ENCODE measurements around the gene POPDC3. TPM values are rescaled to one million over a fixed set of nuclear protein-coding genes. Genes with fewer than 3 reads are reported as not detected.

Gene POPDC3
- total RNA-seq, 1 experiment from 2014 or later, result 45.1 TPM

DNA sequence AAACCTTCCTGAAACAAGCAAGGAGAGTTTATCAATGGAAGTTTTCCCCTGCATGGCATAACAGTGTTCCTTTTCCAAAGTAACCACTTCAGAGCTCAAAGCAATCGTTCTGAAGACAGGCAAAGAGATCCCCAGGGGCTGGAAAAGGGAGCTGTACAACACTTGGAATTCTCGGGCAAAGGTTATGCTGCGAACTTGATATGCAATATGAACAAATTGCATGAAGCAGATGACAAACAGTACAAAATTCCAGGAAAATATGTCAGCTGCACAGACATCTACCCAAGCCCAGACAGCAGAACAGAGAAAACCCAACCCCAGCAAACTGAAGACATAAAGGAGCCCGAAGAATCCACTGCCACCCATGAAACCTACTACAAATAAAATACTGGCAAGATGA, 18.4 kb downstream of the POPDC3 start:
- no peak for DNase-seq (ENCODE audit: extremely low read depth, low read depth)

DNA sequence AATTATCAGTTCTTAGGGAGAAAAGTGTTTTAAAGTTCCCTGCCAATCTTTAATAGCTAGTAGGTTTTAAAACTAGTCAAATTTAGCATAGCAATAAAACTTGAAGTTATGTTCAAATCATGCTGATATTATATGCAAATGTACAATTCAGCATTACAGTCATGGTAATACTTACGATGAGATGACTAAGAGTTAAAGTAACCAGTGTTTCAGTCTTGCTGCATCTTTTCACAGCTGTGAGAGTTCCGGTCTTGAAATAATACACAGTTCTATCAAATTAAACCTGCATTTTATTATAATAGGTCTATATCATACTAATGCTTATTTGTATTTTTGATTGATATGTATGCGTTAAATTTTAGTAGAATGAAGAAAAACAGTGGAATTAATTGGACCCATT, 26.1 kb downstream of the POPDC3 start:
- no peak for DNase-seq (ENCODE audit: extremely low read depth, low read depth)

DNA sequence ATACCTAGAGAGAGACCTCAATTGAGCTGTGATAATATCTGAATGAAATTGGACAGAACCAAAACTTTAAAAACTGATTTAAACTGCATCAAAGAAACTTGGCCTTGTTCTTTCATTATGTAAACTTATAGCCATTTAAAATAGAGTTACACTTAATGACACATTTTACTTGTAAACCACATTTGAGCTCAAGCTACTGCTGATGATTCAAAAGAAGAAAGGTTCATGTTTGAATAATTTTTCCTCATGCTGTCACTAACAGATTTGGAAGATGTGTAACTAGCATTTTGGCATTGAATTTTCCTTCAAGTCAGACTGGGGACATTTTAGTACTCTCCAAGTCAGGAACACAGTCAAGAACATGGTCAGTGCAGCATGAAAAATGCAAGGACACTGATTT, 26.9 kb downstream of the POPDC3 start:
- no peak for DNase-seq (ENCODE audit: extremely low read depth, low read depth)

DNA sequence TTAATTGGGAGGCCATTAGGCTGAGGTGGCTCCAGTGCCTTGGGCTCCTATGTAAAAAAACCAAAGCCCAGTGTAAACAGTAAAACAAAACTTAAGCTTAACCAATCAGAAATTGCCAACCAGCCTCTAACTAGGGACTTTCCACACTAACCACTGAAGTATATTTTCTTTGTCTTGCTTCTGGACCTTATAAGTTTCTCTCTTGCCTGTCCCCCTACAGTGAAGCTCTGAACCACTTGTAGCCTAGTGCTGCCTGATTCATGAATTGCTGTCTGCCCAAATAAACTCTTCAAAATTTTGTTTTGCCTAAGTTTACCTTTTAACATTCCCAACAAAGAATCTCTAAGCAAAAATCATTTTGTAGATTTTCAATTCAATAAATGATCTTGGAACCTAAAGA, 28.2 kb downstream of the POPDC3 start:
- no peak for DNase-seq (ENCODE audit: extremely low read depth, low read depth)

DNA sequence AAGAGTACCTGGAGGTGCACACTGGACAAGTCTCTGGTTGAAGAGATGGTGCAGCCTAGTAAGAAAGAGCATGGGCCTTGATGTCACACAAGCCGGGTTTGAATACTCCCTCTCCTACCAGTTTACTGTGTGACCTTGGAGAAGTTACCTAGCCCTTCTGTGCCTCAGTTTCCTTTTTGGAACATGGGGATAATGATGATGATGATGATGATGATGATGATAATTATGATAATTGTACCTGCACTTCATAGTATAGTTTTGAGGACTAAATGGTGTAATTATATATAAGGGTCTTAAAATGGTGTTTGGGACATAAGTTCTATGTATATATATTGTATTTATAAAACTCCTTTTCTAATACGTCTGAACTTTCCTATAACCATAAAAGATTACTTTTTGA, 41.7 kb downstream of the POPDC3 start:
- DNase-seq (ENCODE audit: extremely low read depth, low read depth), result no peak

DNA sequence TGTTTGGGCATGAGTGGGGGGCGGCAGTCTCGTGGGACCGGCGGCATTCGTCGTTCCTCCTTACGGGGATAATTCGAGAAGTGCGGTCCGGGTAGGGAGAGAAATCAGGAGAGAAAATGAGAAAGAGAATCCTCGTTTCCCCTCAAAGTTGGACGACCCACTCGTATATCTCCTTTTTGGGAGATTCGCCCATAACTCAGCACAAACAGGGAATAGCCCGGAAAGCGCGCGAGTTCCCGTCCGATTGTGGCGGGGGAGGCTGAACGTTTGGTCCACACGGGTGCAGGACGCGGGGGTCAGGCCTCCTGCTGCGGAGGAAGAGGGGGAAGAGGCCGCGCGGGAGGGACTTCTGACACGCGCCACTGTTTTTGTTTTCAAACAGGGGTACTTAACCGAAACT, 42.4 kb downstream of the POPDC3 start:
- no peak for DNase-seq (ENCODE audit: extremely low read depth, low read depth)

DNA sequence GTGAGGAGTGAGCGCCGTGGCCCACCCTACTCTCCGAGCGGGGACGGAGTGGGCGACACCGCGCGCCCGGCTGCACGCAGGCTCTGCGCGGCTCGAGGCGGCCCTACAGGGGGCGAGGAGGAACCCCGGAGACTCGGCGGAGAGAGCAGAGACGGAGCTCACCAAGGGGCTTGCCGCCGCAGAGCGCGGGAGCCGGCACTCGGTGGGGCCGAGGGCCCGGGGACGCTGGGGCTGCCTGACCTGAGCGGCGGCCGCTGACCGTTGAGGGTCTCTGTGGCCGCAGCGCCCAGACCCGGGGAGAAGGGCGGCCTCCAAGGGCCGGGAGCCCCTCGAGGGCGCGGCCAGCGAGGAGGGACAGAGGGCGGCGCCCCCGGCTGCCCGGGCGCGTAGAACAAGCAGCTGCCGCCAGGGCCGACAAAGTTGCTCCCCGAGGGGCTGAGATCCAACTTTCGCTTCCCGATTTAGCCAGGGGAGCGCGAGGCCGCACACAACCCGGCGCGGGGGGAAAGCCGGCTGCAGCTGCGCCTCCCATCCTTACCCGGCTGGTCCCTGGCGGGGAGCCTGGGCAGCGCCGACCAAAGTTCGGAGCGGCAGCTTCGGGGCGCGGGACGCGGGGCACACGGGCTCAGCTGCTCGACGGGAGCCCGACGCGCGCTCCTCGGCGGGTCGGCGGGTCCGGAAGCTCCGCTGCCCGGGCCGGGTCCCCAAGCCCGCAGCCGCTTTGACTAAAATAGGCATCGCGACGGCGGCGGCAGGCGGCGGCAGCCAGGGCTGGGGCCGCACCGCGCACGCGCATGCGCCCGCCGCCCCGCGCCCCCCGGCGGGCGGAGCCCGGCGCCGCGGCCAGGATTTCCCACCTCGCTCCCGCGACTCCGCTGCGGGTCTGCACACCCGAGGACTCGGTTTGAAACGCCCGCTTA, 43.1 kb downstream of the POPDC3 start:
- DNase-seq (ENCODE audit: extremely low read depth, low read depth), result no peak

DNA sequence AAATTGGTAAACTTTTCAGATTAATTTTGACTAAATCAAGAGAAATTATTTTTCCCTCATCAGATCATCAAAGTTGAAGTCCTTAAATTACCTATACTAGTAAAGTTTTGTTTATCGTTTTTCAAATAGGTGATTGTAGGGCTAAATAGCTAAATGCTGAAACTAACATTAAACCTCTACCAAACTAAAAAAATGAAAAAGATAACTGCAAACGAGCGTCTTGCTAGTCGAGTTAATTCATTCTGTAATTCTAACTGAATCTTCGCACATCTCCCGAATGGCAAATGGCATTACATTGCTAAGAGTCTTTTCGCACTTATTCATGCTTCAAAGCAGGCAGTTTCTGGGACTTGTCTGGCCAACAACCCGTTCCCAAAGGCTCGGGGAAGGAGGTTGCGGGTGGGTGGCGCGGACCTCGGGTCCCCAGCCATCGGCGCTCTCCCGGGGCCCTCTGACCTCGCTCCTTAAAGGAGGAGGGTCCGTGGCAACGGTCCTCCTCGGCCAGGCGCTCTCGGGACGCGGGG, 43.8 kb downstream of the POPDC3 start:
- no peak for DNase-seq (ENCODE audit: extremely low read depth, low read depth)

DNA sequence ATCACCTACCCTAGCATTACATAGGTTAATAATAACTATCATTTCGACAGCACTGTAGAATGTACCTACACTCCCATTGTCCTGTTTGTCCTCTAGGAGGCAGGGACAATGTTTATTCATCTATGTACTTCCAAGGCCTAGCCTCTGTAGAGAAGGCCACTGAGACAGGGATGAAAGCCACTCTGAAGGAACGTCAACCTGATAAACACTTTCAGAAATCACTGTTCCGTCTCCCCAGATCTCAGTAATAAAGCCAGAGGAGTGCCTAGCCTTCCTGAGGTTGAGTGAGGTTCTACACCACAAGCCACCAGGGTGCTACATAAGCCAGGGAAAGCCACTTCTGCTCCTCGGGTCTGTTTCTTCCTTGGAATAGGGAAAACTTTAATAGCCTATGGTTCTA, 44.8 kb downstream of the POPDC3 start:
- DNase-seq (ENCODE audit: extremely low read depth, low read depth), result no peak

DNA sequence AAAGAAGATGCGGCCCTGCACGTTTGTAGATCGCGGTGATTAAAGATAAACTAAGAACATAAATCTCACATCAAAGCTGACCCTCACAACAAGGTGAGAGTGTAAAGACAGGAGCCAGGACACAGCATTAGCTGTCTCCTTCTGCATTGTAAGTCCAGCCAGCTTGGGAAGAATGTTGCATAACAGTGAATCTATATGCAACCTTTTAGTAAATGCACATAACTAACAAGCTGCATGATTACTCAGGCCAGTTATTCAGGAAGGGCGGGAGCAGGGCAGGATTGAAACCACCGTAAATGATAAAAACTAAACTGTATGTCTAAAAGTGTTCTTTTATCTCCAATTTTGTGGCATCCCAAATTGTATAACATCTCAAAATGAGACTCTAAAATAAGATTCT, 57.1 kb downstream of the POPDC3 start:
- DNase-seq (ENCODE audit: extremely low read depth, low read depth), result no peak

DNA sequence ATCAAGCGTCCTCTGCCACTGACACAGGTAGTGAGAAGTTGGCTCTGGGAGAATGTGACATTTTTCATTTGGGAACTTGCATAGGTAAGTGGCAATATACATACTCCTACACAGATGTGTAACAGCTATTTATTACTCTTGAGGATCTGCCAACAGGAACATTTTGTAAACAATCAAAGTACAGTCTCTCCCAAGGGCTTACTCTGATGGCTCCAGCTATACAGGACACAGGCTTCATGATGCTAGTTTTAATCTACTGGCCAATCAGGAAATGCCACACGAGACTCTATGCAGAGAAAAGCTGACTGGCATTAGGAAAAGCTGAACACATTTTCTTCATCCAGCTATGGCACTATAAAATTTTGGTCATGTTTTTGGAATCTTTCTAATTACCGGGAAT, 57.8 kb downstream of the POPDC3 start:
- DNase-seq (ENCODE audit: extremely low read depth, low read depth), result no peak

DNA sequence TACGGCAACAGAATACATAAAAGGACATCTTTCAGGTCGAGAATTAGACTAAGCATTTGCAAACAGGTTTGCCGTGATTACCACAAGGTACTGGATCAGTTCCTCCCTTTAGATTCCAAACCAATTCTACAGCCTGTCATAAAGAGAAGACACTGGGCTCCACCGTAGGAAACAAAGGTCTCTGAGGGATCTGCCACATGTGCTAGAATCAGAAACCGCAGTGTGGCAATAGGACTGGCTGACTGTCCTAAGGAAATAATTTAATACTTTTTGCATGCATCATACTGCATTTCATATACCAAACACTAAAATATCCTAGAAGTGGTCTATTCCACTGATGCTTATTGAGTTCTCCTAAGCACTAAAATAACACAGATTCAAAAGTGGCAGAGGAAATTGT, 59.2 kb downstream of the POPDC3 start:
- DNase-seq (ENCODE audit: extremely low read depth, low read depth), result no peak

DNA sequence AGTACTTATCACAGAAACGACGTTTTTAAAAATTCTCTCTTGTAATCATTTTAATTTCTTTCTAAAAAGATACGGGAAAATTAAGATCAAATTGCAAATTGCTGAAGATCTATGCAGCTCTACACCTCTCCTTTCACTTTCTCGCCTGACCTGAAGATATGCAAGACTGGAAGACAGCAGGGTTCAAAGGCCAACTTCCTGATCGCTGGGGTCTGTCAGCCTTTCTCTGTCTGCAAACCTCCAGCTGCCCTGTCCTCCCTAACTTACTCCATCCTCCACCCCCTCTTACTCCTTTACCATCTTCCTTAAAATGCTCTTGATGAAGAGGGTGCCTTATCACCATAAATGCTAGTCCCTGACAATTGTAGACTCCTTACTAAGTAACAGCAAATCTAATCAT, 63.7 kb downstream of the POPDC3 start:
- no peak for DNase-seq (ENCODE audit: extremely low read depth, low read depth)

DNA sequence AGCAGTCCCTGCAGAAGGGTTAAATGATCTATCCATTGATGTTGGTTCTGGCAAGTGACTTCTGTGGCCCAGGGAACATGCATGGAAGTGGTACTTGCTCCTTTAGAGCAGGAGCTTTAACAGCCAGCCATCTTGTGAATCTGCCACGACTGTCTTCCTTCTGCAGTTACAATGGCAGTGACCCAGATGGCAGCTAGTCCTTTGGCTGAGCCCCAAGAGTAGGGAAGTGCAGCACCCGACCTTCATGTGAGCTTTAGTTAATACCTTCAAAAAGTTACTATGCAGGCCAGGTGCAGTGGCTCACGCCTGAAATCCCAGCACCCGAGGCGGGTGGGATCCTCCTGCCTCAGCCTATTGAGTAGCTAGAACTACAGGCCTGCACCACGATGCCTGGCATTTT, 66.4 kb downstream of the POPDC3 start:
- DNase-seq (ENCODE audit: extremely low read depth, low read depth), result no peak

DNA sequence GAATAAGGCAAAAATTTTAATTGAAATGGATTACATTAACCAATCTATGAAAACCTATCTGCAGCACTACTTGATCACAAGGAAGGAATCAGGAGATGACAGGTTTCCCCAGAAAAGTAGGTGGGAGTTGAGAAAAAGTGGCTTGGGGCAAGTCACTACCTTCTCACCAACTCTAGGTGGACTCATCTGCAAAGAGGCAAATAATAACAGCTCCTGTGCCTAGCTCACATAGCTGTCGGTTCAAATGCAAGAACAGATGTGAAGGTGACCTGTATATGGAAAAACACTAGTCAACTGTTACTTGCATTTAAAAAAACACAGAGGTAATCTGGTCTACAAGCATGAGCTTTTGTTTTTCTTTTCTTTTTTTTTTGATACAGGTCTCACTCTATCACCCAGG, 67.2 kb downstream of the POPDC3 start:
- DNase-seq (ENCODE audit: extremely low read depth, low read depth), result no peak

DNA sequence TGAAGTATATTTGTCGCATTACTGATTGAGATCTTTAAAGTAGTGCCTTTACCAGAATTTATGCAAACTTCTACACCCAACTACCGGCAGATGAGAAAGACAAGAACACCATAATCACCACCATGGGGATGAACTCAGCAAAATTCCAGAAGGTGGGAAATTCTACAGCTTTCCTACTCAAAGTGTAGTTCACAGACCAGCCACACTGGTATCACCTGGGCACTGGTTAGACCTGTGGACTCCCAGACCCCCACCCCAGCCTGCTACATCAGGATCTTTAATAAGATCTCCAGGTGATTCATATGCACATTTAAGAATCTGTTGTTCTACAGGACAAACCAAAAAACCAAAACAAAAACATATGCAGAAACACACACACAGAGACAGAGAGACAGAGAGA, 67.9 kb downstream of the POPDC3 start:
- DNase-seq (ENCODE audit: extremely low read depth, low read depth), result no peak

DNA sequence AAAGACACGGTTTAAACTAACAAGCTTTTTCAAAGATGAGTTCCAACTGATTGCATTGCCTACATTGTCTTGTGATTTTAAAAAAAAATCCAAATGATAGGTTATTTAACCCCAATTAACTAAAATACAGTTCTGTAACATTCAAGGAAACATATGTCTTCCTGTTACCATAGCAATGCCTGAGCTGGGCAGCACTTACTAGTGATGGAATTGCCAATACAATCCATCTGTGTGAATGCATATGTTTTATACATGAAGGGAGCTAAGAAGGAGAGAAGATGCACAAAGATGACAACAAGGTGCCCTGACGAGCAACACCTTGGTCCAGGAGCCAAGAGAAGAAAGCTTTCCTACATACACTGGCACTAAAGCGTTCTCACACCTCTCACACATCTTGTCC, 68.7 kb downstream of the POPDC3 start:
- no peak for DNase-seq (ENCODE audit: extremely low read depth, low read depth)

DNA sequence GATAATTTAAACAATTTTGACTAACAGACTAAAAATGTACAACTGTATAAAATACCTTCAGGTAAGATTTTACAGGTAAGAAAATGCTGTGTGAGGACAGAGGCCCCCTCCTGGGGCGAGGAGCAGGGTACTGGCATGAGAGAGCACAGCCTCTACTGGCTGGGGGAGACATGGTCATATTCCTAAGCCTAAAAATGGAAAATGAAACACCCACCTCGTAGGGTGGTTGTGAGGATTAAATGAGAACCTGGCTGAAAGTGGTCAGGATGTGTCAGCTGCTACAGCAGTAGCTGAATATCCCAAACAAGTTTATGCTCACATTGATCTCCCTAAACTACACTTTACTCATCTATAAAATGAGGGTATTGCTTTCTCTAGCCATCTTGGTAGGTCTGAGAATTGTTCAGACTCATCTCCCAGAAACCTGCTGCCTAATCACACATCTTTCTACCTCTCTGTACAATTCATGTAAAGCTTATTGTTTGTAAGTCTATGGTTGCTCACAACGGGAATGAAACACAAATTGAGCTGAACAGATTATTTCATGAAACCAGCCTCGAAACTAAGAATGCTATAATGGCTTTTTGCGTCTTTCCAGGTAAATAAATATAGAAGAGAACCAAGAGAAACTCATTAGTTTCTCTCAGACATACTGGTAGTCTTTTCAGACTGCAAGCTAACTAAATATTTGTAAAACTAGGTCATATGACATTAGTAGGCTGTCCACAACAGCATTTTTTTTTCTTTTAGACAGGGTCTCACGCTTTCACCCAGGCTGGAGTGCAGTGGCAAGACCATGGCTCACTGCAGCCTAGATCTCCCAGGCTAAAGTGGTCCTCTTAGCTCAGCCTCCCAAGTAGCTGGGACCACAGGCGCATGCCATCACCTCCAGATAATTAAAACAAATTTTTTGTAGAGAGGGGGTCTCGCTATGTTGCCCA, 69.6 kb downstream of the POPDC3 start:
- DNase-seq (ENCODE audit: extremely low read depth, low read depth), result no peak

DNA sequence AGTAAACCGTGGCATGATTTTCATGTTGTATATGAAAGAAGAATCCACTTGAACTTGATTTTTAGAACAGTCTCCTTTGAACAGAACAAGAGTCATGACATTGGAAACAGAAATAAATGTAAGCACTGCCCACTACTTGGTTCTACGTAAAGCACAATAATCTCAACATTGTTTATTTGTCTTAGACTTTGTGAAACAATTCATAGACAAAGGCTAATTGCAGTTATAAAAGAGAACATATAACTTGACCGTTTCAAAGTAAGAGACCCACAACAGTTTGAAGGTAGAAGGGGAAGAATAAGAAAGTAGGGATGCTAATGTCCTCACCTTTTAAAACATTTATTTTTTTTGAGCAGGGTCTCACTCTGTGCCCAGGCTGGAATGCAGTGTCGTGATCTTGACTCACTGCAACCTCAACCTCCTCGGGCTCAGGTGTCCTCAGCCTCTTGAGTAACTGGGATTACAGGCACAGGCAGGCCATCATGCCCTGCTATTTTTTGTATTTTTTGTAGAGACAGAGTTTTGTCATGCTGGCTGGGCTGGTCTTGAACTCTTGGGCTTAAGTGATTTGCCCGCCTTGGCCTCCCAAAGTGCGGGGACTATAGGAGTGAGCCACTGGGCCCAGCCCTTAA, 71.1 kb downstream of the POPDC3 start:
- no peak for DNase-seq (ENCODE audit: extremely low read depth, low read depth)
